ENCODE results near the gene HRAS.

DNA sequence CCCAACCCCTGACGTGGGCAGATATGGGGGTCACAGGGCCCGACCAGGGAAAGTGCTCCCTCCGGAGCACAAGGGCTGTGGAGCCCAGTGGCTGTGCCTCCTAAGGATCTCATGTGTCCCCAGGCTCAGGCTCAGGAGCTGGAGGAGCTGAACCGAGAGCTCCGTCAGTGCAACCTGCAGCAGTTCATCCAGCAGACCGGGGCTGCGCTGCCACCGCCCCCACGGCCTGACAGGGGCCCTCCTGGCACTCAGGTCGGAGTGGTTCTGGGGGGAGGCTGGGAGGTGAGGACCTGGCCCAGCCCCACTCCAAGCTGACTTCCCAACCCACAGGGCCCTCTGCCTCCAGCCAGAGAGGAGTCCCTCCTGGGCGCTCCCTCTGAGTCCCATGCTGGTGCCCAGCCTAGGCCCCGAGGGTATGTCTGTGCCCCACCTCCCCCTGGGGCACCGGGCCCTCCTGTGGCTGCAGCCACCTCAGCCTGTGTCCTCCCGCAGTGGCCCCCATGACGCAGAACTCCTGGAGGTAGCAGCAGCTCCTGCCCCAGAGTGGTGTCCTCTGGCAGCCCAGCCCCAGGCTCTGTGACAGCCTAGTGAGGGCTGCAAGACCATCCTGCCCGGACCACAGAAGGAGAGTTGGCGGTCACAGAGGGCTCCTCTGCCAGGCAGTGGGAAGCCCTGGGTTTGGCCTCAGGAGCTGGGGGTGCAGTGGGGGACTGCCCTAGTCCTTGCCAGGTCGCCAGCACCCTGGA lies 27.9 kb upstream of the HRAS start:
- TF ChIP-seq CTCF (IDR thresholded peaks at IDR 0.05; ENCODE audit: low read depth, low read length, poor library complexity, severe bottlenecking): no peak
- TF ChIP-seq EZH2phosphoT487 (IDR thresholded peaks at IDR 0.05; ENCODE audit: borderline replicate concordance, low read length): no peak

Data from DOHH2 (cell line).